Astrocyte of the spinal cord (primary cell): ENCODE results near the gene DRD3.

Source experiments
- DNase-seq: peaks from one replicate; pipeline ENCODE4 v3.0.0; 2011; ENCODE audit warnings: low read depth, low spot score
- H3K4me3 ChIP-seq: 2 replicates; pipeline ENCODE4 v1.5.1; 2011; ENCODE audit warnings: low read depth, mild to moderate bottlenecking, low read length, moderate library complexity
- in situ Hi-C: cut with HindIII; loops from 2 replicates; pipeline ENCODE4 v1.10.0; 2017; ENCODE audit warnings: low sequenced_read_pairs
- TF ChIP-seq, protein P1 (sequence below): IDR thresholded peaks from 2 replicates; pipeline ENCODE4 v1.5.1; 2012; ENCODE audit warnings: low read depth, mild to moderate bottlenecking, low read length, inconsistent platforms

The DRD3 gene

DNA sequence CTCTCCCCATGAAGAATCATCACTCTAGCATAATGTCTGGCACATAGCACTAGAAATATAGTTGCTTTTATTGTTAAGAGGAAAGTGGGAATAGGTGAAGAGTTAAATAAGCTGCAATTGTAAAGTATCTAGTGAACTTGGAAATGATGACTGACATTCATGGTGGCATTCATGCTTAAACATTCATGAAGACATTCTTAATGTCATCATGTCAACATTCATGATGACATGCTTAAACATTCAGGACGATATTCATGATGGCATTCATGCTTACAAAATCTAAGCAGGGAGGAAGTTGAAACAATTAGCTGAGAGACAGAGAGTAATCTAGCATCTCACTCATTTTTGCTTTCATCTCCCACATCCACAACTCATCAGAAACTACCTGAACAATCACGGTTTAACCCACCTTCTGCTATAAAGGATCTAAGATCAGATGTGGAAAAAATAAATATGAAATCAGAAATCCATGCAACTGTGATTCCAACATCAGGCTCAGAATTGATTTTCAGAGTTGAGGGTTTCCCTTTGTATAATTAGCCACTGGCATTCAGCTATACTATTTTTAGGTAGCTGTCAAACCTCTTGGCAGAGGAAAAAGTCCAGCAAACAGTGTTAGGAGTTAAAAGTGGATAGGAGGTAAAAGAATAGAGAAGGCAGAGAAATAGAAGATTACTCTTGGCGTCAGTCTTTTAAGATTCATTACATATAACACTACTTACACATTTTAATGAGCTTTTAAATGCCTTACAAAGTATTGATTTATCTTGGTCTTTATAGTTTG is 3.5 kb downstream of the DRD3 start:
- H3K4me3 ChIP-seq = no peak overlapping the region
- in situ Hi-C loops = no loop called here
- DNase-seq = no peak
- TF ChIP-seq, protein P1, sequence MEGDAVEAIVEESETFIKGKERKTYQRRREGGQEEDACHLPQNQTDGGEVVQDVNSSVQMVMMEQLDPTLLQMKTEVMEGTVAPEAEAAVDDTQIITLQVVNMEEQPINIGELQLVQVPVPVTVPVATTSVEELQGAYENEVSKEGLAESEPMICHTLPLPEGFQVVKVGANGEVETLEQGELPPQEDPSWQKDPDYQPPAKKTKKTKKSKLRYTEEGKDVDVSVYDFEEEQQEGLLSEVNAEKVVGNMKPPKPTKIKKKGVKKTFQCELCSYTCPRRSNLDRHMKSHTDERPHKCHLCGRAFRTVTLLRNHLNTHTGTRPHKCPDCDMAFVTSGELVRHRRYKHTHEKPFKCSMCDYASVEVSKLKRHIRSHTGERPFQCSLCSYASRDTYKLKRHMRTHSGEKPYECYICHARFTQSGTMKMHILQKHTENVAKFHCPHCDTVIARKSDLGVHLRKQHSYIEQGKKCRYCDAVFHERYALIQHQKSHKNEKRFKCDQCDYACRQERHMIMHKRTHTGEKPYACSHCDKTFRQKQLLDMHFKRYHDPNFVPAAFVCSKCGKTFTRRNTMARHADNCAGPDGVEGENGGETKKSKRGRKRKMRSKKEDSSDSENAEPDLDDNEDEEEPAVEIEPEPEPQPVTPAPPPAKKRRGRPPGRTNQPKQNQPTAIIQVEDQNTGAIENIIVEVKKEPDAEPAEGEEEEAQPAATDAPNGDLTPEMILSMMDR = no peak

DNA sequence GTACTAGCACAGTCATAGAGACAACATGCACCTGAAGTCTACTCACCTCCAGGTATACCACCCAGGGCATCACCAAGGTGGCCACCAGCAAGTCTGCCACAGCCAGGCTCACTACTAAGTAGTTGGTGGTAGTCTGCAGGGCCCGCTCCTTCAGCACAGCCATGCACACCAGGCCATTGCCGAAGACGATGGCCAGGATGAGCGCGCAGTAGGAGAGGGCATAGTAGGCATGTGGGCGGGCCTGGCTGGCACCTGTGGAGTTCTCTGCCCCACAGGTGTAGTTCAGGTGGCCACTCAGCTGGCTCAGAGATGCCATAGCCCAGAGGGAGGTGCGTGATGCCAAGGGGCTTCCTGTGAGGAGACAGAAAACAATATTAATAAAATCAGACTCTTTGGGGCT is 7.2 kb downstream of the DRD3 start:
- in situ Hi-C loops = no loop called here
- TF ChIP-seq, protein P1 = no peak
- no peak overlapping the region for H3K4me3 ChIP-seq
- no peak for DNase-seq

DNA sequence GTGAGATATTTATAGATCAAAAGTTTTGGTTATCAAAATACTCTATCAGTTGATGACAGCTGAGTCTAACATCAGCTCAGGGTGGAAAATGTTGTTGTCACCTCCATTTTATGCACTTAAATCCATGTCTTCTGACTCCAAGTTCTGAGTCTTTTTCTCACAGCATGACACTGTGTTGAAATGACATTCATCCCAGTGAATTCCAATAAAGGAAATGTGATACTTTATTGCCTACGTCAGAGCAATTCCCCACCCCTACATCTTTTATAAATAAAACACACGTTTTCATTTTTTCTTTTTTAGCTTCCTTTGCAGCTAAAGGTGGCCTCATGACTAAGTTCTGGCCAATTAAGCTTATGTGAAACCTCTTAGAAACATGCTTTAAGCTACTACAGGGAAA is 10.7 kb downstream of the DRD3 start:
- no peak overlapping the region for H3K4me3 ChIP-seq
- TF ChIP-seq, protein P1 = no peak
- in situ Hi-C loops = no loop called here
- DNase-seq = no peak

DNA sequence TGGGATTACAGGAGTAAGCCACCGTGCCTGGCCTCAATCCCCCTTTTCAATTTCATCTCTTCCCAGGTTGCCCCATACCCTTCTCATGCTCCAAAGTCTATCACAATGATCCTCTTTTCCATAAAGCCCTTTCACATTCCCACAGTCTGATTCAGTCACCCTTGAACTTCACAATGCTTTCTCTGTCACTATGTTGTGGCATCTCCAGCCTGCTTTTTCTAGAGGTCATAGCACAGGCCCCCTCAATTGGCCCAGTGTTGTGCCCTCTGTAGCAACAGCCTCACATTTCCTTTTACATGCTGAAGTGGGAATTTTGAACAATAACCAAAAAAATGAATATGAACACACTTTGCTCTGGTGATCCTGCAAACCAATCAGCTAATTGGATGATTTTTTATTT is 21.5 kb downstream of the DRD3 start:
- DNase-seq = no peak
- in situ Hi-C loops = no loop called here
- TF ChIP-seq, protein P1 = no peak
- H3K4me3 ChIP-seq = no peak overlapping the region

DNA sequence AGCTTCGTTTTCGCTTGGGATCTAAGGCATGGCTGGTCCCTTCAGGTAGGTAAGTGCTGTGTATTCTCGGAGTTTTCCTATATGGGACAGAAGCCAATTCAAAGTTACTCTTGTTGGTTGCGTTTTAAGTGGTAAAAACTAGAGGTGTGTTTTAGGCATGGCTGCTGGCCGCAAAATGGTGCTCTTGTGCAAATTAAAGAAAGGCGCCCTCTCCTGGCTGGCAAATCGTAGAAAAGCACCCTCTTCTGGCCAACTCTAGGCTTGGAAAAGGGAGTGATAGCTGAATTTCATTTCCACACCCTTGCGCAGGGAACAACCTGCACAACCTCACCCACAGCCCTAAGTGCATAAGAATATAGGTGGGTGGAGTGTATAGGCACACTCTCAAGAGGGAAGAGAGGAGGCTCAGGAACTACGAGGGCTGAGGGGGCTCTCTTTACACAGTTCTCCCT is 23.5 kb downstream of the DRD3 start:
- TF ChIP-seq, protein P1 = peak; percentile 53
- in situ Hi-C loops = no loop called here
- H3K4me3 ChIP-seq = no peak overlapping the region
- DNase-seq = peak; percentile 6

DNA sequence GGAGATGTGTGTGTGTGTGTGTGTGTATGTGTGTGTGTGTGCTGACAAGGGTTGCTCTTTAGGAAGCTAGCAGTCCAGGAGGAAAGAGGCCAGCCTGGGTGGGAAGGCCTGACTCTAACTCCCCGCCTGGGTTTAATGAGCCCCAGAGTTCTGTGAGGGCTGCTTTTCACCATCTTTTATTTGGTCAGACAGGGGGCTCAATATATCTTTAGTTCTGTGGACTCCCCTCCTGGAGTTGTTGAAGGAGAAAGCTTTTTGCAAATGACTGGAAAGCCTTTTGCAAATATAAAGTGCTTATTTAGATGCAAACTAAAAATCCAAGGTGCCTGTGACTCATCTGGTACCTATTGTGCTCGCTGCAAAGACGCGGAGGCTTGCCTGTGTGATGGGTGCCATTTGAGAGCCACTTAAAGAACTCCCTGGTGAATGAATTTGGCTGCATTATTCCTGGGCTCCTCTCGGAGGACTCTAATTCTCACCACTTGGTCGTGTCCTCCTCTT is 24.5 kb downstream of the DRD3 start:
- TF ChIP-seq, protein P1 = no peak
- H3K4me3 ChIP-seq = no peak overlapping the region
- in situ Hi-C loops = no loop called here
- no peak for DNase-seq
